Skin of body (tissue), 2 donors: ENCODE results near the gene SETD5. TPM values are rescaled to one million over a fixed set of nuclear protein-coding genes. Genes with fewer than 3 reads are reported as not detected.
"Not testable (repeated sequence)": the region's sequence is repeated elsewhere in the genome, so short reads cannot be mapped to it uniquely, and the experiment has no call there.

ENCODE experiments used
- DNase-seq: peaks from one replicate; lab custom pipeline; 2025; lab: John Stamatoyannopoulos, UW
- total RNA-seq: library from RNA; depleted of rRNA; stranded (reverse); fragments of >200 nt; gene quantifications from one replicate; pipeline ENCODE4 v1.2.3, GENCODE V29; 2014

SETD5 gene
- total RNA-seq, 1 donor from 2014 or later, result 113 TPM

GRCh38 chr3:9455596-9456131, 58.2 kb downstream of the SETD5 start:
- DNase-seq, result no peak

DNA sequence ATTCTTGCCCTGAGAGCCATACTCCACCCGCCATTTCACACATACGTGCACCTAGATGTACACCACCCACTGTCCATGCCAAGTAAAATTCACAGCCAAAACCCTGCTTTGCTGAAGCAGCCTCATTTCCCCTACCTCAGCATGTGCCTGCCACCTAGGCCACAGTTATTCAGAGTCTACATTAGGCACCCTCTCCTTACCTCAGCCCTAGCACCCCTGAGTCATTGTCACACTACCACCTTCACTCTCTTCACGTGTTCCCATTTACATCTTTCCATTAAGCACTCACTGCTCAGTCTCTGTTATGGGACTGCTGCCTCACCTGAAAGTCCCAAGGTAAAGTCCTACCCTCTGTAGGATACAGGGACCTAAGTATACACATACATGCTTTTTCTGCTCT, 70.0 kb downstream of the SETD5 start:
- no peak for DNase-seq

DNA sequence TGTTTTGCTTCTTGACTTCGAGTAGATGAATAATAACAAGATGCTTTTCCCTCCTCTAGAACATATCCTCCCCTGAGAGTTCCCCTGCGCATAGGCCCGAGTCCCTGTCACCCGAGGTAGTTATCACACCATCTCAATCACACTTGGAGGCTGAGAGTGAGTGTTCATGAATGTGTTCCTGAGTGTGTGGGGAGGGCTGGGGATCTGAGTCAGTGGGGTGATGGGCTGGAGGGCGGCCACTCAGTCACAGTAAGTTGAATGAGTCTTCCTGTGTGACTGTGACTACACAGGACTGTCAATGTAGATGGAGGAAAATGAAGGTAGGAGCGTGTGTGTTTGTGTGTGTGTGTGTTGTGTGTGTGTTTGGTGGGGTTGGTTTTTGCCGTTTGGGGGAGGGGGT, 71.0 kb downstream of the SETD5 start:
- no peak for DNase-seq

DNA sequence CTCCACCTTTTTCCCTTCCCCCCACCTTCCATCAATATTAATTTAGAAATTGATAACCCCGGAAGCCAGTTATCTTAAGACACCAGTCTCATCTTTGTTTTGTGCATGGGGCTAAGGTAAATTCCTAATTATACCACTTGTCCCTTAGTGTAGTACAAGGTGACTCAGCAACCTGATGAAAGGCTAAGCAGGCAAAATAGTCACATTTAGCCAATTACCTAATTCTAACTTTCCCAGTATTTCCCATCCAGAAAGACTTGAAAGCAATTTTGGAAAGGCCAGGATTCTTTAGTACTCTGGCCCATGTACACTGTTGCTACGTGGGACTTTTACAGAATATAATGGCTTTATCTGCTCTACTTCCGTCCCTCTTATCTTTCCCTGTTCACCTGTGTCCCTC, 72.6 kb downstream of the SETD5 start:
- no peak for DNase-seq

DNA sequence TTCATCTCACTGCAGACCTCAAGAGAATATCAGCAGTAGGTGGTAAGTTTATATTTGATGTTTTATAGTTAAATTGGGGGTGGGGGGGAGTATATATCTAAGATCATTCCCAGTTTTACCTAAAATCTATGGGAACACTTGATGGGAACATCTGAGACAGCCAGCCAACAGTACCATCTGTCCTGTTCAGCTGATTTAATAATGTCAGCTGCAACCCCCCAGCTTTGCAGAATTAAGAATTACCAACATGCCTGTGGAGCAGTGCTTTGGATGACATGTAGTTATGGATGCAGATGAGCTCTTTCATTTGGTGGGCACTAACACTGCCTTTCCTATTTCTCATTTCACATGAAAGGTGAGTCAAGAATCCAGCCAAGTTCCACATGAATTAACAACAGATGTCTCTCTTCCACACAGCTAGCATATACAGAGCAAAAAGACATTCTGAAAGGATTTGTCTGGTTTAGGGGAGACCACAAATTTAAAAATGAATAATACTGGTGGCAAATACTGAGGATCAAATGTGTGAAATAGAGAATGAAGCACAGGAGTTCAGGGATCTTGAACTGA, 76.2 kb downstream of the SETD5 start:
- no peak for DNase-seq

GRCh38 chr3:9474482-9474881, 77.1 kb downstream of the SETD5 start:
- DNase-seq, result no peak

GRCh38 chr3:9476935-9477334, 79.5 kb downstream of the SETD5 start:
- no peak for DNase-seq

- DNase-seq, result no peak
These were observed 82.8 kb downstream of the SETD5 start for GRCh38 chr3:9480265-9480664.

GRCh38 chr3:9485248-9485647, 87.8 kb downstream of the SETD5 start:
- no peak for DNase-seq

DNA sequence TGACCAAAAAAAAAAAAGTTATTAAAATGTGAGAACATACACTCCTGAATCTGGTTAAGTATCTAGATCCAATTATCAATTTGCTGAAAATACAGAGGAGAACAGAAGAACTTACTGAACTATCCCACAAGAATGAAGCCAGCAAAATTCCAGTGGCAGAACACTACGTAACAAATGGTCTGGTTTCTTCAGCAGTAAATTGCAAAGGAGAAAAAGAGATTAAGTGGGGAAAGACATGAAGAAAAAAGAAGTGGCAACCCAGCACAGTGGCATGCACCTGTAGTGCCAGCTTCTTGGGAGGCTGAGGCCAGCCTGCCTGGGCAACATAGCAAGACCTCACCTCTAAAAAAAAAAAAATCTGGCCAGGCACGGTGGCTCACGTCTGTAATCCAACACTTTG, 94.1 kb downstream of the SETD5 start:
- DNase-seq, result no peak

GRCh38 chr3:9494036-9494435, 96.6 kb downstream of the SETD5 start:
- DNase-seq, result not testable (repeated sequence)

DNA sequence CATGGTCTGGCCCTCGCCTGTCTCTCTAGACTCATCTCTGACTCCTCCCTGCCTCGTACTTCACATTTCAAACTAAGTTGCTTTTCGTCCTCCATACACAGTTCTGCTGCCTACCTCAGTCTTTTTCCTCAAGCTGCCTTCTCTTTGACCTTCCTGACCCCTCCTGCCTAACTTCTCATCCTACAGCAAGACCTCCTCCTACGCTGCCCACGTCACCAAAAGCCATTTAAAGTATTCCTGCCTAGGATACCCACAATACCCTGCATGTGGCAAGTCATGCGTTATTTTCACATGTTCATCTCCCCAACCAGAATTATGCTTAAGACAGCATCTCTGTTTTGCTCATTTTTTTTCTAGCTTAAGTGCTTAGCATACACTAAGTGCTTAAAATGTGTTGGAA, 99.5 kb downstream of the SETD5 start:
- DNase-seq, result no peak

DNA sequence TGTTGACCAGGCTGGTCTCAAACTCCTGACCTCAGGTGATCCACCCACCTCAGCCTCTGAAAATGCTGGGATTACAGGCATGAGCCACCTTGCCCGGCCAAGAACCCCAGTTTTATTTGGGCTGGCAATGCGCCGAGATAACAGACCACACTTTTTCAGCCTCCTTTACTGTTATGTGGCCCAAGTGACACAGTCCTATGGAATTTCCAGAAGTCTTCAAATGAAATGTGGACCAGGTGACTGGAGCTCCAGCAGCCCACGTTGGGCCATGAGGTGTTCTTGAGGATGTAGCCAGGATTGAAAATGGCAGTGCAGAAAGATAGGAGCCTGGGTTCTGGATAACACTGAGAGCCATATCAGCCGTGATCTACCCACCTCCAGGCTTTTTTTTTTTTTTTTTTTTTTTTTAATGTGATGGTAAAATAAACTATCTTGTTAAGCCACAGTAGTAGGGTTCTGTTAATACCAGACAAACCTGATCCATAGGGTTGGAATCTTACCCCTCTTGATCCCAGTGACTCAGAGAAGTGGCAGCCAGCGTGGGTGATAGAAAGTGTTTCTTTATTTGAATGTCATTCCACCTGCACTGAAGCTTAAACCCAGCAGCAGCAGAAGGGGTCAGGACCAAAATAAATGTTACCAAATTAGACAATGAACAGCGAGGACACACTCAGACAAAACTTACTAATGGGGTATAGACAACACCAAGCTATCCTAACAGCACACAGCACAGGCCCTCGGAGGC, 100.6 kb downstream of the SETD5 start:
- DNase-seq, result no peak

GRCh38 chr3:9498781-9499180, 101.4 kb downstream of the SETD5 start:
- DNase-seq, result no peak

DNA sequence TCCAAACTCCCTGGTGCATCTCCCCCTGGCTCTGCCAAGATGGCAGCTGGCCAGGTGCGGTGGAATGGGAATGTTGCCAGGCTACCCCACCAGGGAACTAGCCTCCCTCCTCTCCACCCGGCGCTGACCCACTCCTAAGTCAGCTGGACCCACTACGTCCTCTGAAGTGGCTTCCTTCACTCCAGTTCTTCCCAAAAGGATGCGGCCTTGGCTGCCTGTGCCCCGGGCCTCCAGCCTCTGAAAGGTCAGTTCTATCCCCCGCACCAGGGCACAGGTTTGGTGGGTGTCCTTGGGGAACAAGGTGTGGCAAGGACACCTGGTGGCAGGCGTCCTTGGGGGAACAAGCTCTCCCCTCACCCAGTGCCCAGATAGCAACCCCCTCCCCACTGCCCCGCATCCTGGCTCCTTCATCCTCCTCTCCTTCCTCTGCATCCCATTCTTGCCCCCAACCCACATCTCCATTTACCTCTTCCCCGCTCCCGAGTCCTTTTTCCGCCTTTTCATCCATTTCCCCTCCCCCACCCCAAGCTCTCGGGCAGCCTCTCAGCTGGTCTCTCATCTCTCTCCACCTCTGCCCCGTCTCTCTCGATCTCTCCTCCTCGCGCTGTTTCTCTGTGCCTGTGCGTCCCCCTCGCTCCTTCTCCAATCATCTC, 102.2 kb downstream of the SETD5 start:
- DNase-seq, result no peak

DNA sequence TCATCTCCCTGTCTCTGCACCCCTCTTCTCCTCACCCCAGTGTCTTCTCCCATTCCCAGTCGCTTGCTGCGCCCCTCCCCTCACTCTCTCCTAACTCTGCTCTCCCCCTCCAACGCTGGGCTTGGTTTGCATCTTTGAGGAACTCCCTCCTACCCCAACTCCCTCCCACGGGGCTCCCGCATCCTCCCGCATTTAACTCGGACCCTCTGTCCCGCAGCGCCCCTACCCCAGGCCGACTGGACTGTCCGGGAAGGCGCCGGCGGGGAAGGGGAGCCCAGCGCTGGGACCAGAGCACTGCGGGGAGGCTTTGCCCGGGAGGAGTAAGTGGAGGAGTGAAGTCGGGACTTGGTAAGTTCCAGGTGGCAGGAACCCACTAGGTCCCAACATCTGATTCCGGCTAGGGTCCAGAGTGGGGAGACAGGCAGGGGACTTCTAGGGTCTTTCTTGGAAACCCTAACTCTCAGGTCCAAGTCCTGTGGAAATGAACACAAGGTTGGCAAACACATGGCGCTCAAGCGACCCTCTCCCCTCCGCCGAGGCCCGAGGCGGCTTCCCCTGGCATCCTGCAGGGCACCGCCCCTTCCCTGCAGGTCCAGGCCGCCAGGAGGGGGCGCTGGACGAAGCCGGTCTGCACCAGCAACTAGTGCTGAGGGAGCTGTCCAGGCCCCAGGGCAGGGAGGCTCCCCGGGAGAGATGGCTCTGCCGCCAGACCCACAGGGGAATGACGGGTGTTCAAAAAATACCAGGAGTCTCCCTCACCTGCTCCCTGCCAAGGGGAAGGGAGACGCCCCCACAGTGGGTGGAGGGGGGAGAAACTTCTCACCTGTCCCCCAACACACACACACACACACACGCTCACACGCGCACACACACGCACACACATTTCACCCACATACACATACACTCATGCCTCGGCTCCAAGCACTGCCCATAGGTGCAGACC, 103.0 kb downstream of the SETD5 start:
- DNase-seq, result no peak

DNA sequence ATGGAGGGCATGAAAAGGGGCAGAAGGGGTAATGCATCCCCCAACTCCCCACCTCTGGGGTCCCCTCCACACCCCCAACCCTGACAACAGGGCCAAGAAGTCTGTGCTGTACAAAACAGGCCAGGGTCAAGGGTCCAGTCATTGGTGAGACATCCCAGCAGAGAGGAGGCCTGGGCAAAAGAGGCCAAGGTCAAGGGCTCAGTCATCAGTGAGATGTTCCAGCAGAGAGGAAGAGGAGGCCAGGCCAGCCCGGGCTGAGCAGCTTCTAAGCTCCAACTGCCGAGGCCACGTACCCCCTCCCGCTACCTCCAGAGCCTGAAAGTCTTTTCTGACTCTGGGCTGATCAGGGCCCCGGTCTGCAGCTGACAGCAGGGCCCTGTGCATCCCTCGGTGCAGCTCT, 103.8 kb downstream of the SETD5 start:
- DNase-seq, result no peak

DNA sequence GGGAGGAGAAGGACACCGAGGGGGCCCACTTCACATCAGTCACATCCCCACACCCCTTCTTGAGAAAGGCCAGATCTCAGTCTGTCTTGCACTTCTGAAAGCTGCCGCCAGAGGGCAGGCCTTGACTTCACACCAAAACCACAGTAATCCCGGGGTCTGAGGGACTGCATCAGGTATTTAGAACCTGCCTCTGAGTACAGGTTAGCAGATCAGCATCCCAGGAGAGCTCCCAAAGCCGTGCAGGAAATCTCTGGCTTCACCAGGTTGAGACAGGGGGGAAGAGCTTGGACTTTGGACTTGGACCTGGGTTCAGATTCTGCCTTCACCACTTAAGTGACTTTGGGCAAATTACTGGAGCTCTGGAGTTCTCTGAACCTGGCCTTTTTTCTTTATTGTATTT, 105.9 kb downstream of the SETD5 start:
- DNase-seq, result no peak

- no peak for DNase-seq
These were observed 110.5 kb downstream of the SETD5 start for GRCh38 chr3:9507586-9508578.

- DNase-seq, result no peak
These were observed 111.4 kb downstream of the SETD5 start for GRCh38 chr3:9508781-9509180.
